Jurkat, Clone E6-1 (cell line): Measurements from ENCODE around the gene KLLN.
A peak's percentile ranks its signal among the peaks of the same experiment; 100 is the strongest.

Experiments used
- DNase-seq: peaks from one replicate; pipeline ENCODE4 v3.0.0-alpha.2; 2011; ENCODE audit warnings: low read depth, low spot score
- H3K4me3 ChIP-seq: 2 replicates; pipeline ENCODE4 v1.5.1; 2011; ENCODE audit warnings: mild to moderate bottlenecking, low read length, control low read depth, moderate library complexity

KLLN gene

DNA sequence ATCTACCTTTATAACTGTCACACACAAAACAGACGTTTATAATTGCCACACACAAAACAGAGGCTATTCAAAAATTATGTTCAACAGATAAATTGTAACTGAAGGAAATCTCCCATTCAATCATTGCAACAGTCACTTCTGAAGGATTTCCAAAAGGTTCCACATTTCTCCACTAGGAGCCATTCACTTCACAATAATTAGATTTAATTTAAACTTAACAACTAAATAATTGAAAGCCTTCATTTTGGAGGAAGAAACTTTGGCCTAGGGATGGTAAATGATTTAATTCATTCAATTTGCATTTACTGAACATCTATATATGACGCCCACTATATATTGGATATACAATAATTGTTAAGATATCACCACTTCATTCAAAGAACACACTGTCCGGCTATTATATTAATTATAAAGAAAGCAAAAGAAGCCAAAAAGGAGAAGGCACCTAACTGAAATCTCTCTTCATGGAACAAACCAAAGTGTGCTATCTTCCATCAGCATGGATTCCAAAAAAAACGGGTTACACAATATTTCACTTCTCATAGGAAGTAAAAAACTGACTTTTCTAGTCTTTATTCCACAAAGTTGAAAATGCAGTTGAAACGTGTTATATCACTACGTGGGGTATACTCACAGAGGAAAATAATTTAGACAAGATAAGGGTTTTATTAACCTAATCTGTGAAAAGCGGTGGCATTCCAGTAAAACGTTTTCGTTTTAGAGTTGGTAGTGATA lies 47.0 kb downstream of the KLLN start:
- DNase-seq: no peak
- peak overlapping the region; percentile 83 for H3K4me3 ChIP-seq
